ENCODE results near the gene AZGP1.
"Not testable (repeated sequence)": the region's sequence is repeated elsewhere in the genome, so short reads cannot be mapped to it uniquely, and the experiment has no call there.

The AZGP1 gene

GRCh38 chr7:99975782-99976521, at the start of gene AZGP1:
Gene AZGP1, minus strand, starts transcription at chr7:99976031. Its CDS starts 11 bp downstream, at chr7:99976020.
- no peak for DNase-seq (ENCODE audit: low read depth in 2 of 2, low spot score in 1 of 2)

- DNase-seq (ENCODE audit: low read depth in 2 of 2, low spot score in 1 of 2): no peak
These were observed 48.3 kb upstream of the AZGP1 start for GRCh38 chr7:100024020-100024619.

GRCh38 chr7:100023526-100023925, 47.7 kb upstream of the AZGP1 start:
- no peak for DNase-seq (ENCODE audit: low read depth in 2 of 2, low spot score in 1 of 2)

GRCh38 chr7:100022621-100023020, 46.8 kb upstream of the AZGP1 start:
- DNase-seq (ENCODE audit: low read depth in 2 of 2, low spot score in 1 of 2): no peak

GRCh38 chr7:100021297-100021696, 45.5 kb upstream of the AZGP1 start:
- no peak for DNase-seq (ENCODE audit: low read depth in 2 of 2, low spot score in 1 of 2)

- DNase-seq (ENCODE audit: low read depth in 2 of 2, low spot score in 1 of 2): no peak
These were observed 44.1 kb upstream of the AZGP1 start for GRCh38 chr7:100019908-100020307.

GRCh38 chr7:100017875-100018274, 42.0 kb upstream of the AZGP1 start:
- no peak for DNase-seq (ENCODE audit: low read depth in 2 of 2, low spot score in 1 of 2)

- DNase-seq (ENCODE audit: low read depth in 2 of 2, low spot score in 1 of 2): no peak
These were observed 41.5 kb upstream of the AZGP1 start for GRCh38 chr7:100017300-100017699.

- DNase-seq (ENCODE audit: low read depth in 2 of 2, low spot score in 1 of 2): no peak
These were observed 40.5 kb upstream of the AZGP1 start for GRCh38 chr7:100016215-100016901.

GRCh38 chr7:100015232-100016214, 39.7 kb upstream of the AZGP1 start, which contains the start of gene ZKSCAN1:
Gene ZKSCAN1, plus strand, starts transcription at chr7:100015596. Its CDS starts 7,911 bp downstream, at chr7:100023507.
- peak; percentile 53 to 71 for DNase-seq (ENCODE audit: low read depth in 2 of 2, low spot score in 1 of 2)

GRCh38 chr7:100013328-100013676, 37.5 kb upstream of the AZGP1 start:
- DNase-seq (ENCODE audit: low read depth in 2 of 2, low spot score in 1 of 2): no peak

GRCh38 chr7:100012385-100013327, 36.8 kb upstream of the AZGP1 start:
- not testable (repeated sequence) for DNase-seq (ENCODE audit: low read depth in 2 of 2, low spot score in 1 of 2)

- DNase-seq (ENCODE audit: low read depth in 2 of 2, low spot score in 1 of 2): no peak
These were observed 35.7 kb upstream of the AZGP1 start for GRCh38 chr7:100011516-100011915.

- no peak for DNase-seq (ENCODE audit: low read depth in 2 of 2, low spot score in 1 of 2)
These were observed 35.1 kb upstream of the AZGP1 start for GRCh38 chr7:100010901-100011300.

GRCh38 chr7:100009952-100010351, 34.1 kb upstream of the AZGP1 start:
- not testable (repeated sequence) for DNase-seq (ENCODE audit: low read depth in 2 of 2, low spot score in 1 of 2)

- no peak for DNase-seq (ENCODE audit: low read depth in 2 of 2, low spot score in 1 of 2)
These were observed 32.7 kb upstream of the AZGP1 start for GRCh38 chr7:100008525-100008924.

- DNase-seq (ENCODE audit: low read depth in 2 of 2, low spot score in 1 of 2): no peak
These were observed 32.1 kb upstream of the AZGP1 start for GRCh38 chr7:100007887-100008286.

- no peak for DNase-seq (ENCODE audit: low read depth in 2 of 2, low spot score in 1 of 2)
These were observed 28.2 kb upstream of the AZGP1 start for GRCh38 chr7:100003711-100004661.

- no peak for DNase-seq (ENCODE audit: low read depth in 2 of 2, low spot score in 1 of 2)
These were observed 24.4 kb upstream of the AZGP1 start for GRCh38 chr7:100000239-100000638.

All from stimulated activated CD8-positive, alpha-beta memory T cell treated with anti-CD3 and anti-CD28 coated beads, Interleukin-4, amount 100 ng/mL, for 4 hours (primary cell).